NCI-H526 treated with DMSO at 0.1 percent for 48 hours (cell line): ENCODE measurements around the gene PARN.
"Not testable (repeated sequence)": the region's sequence is repeated elsewhere in the genome, so short reads cannot be mapped to it uniquely, and the experiment has no call there.

Source experiments
- DNase-seq: peaks from one replicate; lab custom pipeline; 2025; lab: John Stamatoyannopoulos, UW

The PARN gene

DNA sequence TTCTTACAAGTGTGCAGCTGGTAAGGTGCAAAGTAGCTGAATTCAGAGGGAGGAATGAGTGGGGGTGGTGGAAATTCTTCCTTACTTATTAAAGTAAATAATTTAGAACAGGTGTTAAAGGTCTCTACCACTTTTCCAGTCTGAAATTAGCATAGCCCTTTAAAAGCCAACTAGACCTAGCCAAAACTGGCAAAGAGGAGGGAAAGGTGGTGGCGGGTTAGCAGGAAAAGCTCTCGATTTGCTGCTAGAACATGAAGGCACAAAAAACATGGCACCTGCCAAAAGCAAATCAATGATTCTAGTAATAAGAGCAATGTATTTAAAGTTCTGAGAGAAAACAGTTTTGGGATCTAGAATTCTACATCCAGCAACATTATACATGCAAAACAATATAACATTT, 157.7 kb downstream of the PARN start:
- DNase-seq = no peak

DNA sequence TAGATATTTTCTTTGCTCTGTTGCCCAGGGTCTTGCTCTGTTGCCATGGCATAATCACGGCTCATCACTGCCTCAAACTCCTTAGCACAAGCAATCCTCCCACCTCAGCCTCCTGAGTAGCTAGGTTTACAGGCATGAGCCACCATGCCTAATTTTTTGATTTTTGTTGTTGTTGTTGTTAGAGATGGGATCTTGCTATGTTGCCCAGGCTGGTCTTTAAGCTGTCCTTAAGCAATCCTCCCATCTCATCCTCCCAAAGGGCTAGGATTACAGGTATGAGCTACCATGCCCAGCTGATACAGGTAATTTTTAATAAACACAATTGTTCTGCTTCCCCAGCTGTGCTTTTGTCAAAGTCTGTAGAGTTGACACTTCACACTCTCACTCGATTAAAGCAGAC, 159.3 kb downstream of the PARN start:
- no peak for DNase-seq

DNA sequence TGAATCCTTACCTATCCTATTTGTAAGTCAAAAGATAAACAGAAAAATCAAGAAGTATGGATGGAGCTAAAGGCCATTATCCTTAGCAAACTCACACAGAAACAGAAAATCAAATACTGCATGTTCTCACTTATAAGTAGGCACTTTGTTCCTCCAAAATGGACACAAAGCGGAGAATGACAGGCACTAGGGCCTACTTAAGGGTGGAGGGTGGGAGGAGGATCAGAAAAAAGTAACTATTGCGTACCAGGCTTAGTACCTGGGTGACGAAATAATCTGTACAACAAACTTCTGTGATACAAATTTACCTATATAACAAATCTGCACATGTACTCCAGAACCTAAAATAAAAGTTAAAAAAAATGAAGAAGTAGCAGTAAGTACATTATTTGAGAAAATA, 164.3 kb downstream of the PARN start:
- no peak for DNase-seq

DNA sequence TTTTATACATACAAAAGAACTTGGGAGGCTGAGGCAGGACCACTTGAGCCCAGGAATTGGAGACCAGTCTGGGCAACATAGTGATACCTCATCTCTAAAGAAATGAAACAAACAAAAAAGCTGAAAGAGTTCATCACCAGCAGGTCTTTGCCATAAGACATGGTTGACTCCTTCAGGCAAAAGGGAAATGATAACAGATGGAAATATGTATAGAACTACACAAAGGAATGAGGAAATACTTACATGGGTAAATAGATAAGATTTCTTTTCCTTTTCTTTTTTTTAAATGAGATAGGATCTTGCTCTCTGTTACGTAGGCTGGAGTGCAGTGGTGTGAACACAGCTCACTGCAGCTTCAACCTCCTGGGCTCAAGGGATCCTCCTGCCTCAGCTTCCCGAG, 165.3 kb downstream of the PARN start:
- no peak for DNase-seq

DNA sequence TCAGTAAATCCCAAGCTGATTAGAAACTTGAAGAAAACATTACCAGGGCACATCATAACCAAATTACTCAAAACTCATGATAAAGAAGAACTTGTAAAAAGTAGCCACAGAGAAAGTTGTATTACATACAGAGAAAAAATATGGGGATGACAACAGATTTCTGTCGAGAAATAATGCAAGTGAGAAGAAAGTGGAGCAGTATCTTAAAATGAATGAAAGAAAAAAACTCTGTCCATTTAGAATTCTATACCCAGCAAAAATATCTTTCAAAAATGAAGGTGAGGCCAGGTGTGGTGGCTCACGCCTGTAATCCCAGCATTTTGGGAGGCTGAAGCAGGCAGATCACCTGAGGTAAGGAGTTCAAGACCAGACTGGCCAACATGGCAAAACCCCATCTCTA, 165.9 kb downstream of the PARN start:
- DNase-seq = no peak

DNA sequence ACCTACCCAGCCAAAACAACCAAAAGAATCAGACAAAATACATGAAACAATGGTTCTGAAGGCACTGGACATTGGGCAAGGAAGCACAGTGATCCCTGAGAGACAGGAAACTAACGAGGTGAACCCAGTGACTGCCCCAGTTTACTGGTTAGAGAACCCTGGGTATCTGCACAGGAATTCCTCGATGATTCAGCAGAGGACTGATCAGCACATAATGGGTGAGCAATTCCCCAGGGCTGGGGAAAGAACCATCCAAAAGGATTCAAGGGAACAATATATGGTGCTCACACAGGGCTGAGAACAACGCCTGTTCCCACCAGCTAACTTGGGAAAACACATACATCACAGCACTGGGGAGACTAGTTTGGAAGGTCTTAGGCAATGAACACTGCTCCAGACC, 167.2 kb downstream of the PARN start:
- no peak for DNase-seq

DNA sequence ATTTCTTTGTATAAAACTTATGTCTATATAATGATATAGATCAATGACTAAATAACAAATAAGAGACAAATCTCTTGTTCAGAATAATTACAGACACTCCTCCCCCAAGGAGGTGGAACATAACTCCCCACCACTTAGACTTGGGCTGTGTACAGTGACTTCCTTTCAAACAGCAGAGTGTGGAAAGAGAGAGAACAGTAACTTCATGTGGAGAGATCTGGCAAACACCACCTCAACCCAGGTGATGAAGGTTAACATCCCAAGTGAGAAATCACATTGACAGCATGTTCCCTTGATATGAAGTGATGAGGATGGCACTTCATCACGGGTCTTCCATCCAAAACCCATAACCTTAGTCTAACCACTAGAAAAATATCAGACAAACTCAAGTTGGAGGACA, 169.3 kb downstream of the PARN start:
- no peak for DNase-seq

DNA sequence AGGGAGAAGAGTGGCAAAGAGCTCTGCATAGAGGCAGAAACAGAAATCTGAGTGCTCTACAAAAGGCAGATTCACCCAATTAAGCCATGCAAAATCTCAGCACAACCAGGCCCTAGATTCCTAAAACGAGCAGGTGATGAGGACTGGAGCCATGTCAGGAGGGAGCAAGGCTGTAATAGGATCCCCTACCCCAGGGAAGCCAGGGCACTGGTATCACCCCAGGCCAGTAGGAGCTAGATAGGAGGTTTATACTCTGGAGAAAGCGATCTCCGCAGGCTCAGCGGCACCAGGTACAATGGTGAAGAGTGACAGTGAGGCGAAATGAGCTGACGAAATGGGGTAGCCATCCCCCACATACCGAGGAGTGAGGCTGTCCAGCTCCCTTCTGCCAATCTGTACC, 171.5 kb downstream of the PARN start:
- DNase-seq = no peak

DNA sequence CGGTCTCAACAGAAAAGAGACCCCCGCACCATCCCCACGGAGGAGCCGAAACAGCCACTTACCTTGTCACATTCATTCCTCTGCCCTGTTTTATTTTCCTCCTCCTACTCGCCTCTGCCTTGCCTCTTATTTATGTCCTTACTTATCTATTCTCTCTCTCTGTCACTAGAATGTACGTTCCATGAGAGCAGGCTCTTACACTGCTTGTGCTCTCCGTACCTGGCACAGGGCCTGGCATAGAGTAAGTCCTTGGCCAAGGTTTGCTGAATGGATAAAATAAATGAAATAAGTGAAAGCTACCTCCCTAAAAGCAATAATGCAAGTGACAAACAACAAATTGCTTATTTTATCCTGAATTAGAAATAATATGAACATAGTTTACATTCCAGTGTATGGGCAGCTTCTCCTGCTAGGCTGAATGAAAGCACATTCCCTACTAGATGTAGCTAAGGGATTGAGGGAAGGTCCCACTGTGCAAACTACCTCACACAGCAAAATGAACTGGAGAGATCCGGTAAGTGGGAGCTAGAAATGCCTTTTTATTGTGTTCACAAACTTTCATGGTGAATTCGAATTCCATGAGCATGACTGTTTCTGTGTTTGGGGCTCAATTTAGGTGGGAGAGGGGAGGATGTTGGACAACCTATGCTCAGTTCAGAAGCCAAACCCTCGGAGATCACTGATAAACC, 173.1 kb downstream of the PARN start:
- DNase-seq = no peak

DNA sequence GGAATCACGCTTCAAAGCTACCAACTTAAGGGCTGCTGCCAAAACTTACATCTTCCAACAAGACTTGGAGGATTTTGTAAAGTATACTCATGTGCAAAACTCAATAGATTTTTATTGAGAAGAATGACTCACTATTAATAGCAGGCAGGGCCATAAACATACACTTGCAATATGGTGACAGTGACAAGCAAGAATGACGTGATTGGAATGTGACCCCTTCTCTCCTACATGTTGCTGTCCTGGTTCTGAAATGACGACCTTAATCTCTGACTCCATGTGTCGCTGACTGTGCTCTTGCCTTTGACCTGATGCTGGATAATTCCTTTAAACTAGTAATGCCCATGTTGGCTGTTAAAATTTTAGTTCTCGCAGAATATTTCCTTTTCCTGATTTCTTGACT, 174.5 kb downstream of the PARN start:
- no peak for DNase-seq

DNA sequence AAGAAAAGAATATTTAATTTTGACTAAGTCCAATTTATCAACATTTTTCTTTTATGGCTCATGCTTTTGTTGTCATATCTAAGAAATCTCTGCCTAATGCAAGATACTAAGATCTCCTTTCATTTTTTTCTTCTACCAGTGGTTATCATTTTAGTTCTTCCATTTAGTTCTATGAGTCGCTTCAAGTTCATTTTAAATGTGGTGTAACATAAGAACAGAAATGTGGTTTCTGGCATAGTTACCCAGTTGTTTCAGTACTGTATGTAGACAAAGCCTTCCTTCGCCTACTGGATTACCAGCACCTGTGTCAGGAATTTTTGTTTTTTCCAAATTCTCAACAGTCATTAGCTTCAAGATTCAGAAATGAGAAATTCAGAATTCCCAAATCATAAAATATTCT, 175.7 kb downstream of the PARN start:
- DNase-seq = no peak

DNA sequence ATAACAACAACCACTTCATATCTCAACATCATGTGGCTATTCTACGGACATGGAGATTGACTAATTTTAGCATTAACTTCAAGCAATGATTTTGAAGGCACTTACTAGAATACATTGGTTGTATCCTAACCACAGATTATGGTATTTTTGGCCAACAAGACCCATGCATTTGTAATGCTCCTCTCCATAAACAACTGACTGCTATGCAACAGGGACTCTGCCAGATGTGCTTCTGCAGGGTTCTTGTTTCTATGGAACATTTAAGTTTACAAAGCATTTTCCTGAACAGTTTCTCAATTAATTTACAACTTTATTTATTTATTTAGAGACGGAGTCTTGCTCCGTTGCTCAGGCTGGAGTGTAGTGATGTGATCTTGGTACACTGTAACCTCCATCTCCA, 178.0 kb downstream of the PARN start:
- DNase-seq = no peak

DNA sequence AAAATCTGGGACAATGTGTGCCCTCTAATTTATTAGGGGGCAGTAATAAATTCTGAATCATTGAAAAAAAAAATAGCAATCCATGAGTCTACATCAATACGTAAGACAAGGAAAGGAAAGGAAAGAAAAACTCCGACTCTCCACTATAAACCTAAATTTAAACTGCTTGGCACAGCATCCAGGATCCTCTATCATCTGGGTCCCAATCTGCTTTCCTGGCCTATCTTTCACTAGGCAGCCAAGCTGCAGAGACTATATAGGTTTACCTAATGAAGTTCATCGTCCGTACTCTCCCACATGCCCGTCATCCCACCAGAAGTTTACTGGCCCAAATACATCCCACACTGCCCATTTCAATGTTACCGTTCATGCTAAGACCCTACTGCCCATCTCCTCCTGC, 179.2 kb downstream of the PARN start:
- DNase-seq = no peak

DNA sequence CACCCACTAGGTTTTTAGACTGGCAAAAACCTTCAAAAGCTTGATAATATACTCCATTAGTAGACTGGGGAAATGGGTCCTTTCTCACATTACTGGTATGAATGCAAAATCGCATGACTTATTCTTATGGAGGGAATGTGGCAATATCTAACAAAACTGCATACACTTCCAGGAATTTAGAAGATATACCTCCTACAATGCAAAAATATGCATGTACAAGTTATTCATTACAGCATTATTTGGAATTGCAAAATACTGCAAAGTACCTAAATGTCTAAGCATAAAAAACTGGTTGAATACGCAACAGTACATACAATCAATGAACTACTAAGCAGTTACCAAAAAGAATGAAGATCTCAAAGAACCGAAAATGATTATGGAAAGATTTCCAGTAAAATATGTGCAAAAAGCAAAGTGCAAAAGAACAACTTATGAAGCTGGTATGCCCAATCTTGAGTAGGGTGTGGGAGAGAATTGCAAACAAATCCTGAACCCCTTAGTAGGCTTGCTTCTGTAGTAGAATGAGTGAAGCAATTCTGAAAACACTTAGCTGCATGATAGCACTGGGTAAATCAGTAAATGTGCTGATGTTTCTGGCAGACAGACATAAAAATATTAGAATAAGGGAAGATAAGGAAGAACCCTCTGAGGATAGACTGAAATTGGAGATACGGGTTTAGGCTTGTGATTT, 180.1 kb downstream of the PARN start:
- no peak for DNase-seq

DNA sequence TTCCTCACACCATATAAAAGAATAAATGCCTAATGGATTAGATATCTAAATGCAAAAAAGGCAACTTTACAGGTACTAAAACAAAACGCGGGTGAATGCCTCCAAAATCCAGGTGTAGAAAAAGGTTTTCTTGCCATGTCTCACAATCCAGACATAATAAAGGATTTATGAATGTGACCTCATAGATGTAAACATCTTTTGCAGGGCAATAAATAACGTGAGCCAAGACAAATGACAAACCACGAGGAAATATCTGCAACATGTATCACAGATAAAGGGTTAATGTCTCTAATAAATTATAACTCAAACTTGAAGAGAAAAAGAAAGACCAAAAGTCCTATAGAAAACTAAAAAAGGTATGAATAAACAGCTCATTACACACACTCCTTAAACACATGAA, 180.7 kb downstream of the PARN start:
- no peak for DNase-seq

DNA sequence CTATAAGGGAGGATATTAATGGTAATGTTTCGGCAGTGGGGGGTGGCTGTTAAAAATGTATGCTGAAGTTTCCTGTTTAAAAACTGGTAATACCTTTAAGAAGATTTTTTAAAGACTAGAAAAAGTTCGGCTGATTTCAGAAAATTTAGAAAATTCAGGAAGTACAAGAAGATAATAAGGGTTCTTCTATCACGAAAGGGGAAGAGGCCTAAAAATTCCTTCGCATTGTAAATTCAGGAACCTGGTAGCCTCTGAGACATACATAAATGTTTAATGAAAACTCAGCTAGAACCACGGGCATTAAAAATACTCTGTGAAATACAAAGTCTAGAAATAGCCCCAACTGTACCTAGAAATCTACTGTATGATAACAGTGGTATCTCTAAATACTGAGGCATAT, 181.2 kb downstream of the PARN start:
- DNase-seq = no peak

DNA sequence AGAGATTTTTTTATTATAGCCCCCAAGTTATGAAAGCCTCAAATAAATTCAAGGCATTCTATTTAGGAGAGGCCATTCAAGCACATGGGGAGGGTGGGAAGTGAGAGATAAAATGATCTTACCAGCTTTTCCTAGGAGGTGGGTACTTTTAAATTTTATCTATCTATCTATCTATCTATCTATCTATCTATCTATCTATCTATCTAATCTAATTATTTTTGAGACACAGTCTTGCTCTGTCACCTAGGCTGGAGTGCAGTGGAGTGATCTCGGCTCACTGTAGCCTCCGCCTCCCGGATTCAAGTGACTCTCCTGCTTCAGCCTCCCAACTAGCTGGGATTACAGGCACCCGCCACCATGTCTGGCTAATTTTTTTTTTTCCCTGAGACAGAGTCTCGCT, 182.3 kb downstream of the PARN start:
- no peak for DNase-seq

DNA sequence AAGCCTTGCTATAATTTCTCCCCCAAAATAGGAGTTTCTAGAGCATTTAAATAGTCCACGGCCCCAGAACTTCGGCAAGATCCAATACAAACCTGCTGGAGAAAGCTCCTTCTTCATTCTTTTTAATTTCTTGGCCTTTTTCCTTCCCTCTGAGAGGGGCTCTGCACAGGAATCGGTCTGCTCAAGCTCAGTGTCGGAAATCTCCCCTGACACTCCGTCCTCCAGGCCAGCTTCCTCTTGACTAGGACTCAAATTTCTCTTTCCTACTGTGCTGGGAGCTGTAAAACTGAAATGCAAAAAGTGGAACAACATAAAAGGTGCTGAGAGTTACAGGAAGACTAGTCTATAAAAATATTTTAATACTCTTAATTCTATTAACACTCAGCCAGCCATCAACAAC, 183.3 kb downstream of the PARN start:
- DNase-seq = no peak

DNA sequence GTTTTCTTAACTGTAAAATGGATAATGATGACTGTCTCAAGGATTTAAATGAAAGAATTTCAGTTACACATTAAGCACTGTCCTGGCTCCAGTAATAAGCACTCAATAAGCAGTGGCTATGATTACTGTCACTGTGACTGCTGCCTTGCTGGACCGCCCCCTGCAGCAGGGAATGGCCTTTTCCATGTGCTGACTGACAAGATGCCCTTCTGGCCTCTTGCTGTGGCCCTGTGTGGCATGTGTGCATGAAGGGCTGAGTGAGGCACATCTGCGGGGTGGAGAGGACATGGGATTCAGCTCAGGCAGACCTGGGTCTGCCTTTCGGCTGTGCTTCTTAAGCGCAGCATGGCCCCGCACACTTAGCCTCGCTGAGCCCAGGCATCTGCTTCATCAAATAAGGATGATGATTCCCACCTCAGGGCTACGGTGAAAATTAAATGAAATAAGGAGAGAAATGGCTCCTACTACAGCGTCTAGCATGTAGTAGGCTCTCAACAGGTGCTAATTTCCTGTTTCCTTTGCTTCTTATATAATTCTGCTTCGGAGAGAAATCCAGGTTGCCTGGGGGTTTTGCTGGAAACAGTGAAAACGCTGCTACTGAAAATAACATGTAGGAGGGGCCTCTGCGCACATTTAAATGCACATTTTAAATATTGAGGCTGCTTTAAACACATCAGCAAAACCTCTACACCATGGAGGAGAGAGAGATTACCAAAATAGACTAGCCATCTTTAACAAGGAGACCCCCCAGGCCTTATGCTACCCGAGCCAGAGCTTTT, 183.9 kb downstream of the PARN start:
- DNase-seq = no peak

DNA sequence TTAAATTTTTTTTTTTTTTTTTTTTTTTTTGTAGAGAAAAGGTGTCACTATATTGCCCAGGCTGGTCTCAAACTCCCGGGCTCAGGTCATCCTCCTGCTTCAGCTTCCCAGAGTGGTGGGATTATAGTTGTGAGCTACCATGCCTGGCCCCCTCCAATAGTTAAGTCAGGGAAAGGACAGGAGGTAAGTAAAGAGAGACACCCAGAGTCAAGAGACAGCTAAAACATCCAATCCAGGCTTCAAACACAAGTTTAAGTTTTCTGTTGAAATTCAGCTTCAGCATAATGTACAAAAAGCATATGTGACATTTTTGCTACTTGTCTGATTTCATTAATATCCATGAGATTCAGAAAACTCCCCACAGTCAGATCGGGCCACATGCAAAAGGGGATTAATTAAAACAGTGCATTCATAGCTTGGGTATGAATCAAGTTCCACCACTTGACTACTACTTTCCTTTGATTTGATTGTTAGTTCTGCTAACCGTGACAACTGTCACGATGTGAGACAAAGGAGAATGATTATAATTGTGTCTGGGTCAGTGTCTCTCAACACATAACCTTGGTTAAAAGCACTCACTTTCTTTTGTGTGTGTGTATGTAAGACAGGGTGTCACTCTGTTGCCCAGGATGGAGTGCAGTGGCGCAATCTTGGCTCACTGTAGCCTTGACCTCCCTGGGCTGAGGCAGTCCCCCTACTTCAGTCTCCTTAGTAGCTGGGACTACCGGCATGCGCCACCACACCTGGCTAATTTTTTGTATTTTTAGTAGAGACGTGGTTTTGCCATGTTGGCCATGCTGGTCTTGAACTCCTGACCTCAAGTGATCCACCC, 184.9 kb downstream of the PARN start:
- DNase-seq = no peak

DNA sequence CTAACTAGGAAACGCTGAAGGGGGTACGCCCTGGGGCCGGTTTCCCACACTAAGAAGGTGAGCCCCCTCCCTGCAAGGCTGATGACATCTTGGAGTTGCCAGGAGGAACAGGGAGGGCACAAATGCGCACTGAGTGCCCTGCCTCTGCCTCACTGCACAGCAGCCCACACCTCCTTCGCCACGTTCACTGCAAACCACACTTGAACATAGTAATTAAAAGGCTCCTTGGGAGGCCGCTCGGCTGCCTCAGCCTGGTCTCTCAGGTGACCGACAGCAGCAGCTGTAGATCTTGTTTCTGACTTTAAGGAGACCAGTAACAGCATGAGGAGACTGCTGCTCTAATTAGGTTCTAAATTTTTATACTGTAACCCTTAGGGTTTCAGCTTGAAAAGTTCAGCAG, 188.5 kb downstream of the PARN start:
- not testable (repeated sequence) for DNase-seq

DNA sequence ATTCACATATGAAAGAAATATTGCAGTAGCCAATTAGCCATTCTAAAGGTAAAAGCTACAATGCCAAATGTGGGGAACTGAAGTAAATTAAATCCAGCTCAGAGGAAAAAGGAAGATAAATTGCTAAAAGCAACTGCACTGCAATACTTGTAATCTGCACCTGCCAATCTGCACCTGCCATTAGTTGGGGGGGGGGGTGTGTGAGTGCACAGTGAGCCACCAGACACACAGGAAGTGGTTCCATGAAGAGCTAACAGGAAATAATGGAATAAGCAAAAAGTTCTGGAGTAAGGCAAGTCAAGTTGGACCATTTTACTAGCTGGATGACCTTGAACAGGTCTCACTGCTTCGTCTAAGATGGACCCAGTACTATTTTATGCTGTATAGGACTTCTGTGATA, 191.8 kb downstream of the PARN start:
- DNase-seq = no peak
